ENCODE data around the gene POU3F2. TPM values are rescaled to one million over a fixed set of nuclear protein-coding genes. Genes with fewer than 3 reads are reported as not detected.

Gene POU3F2
- total and polyA plus RNA-seq, 12 donors = 0.03 to 0.11 (median 0.06) TPM; not detected in 7

GRCh38 chr6:98831057-98831958 is 3.1 kb upstream of the POU3F2 start:
- Histone ChIP-seq H3K36me3 (replicated peaks in 1 of 2) (no peaks in the 10 kb centered on the region), H3K4me3 (no peak overlapping the region), H3K27me3 (peaks cover 70% of the 10 kb centered on the region), H3K4me1 (replicated peaks in 1 of 2) (peaks cover 17 to 38% of the 10 kb centered on the region in 2 donors), H3K27ac (no peak overlapping the region), H3K9me3 (replicated peaks in 1 of 3) (no peaks in the 10 kb centered on the region)
- TF ChIP-seq CTCF (IDR thresholded peaks at IDR 0.05) (no peak), POLR2A (IDR thresholded peaks at IDR 0.05) (no peak)
- DNase-seq = no peak
- 5 to 10% (median 6%) methylated on average over 41 to 58 of the region's 58 CpGs for WGBS, 4 donors
- intact Hi-C loops (cut with DNase I) = no loop called here

GRCh38 chr6:98831959-98832283 is 2.5 kb upstream of the POU3F2 start:
- H3K9me3 ChIP-seq (replicated peaks in 1 of 3) = no peaks in the 10 kb centered on the region
- no peak overlapping the region for H3K4me3 ChIP-seq
- peaks cover 70% of the 10 kb centered on the region for H3K27me3 ChIP-seq
- 3 to 17% (median 6%) methylated on average over 11 of the region's 11 CpGs for WGBS, 4 donors
- intact Hi-C loops (cut with DNase I) = no loop called here
- H3K36me3 ChIP-seq (replicated peaks in 1 of 2) = no peaks in the 10 kb centered on the region
- no peak overlapping the region for H3K27ac ChIP-seq
- H3K4me1 ChIP-seq (replicated peaks in 1 of 2) = peaks cover 17 to 38% of the 10 kb centered on the region in 2 donors
- DNase-seq = peak in 1 of 7 donors; percentile 43
- TF ChIP-seq CTCF (IDR thresholded peaks at IDR 0.05) = no peak
- no peak for TF ChIP-seq POLR2A (IDR thresholded peaks at IDR 0.05)

GRCh38 chr6:98832284-98833056 is 1.9 kb upstream of the POU3F2 start:
- TF ChIP-seq POLR2A (IDR thresholded peaks at IDR 0.05) = no peak
- TF ChIP-seq CTCF (IDR thresholded peaks at IDR 0.05) = no peak
- Histone ChIP-seq H3K4me3 (peak overlapping the region in 1 of 4 donors; percentile 73), H3K27ac (no peak overlapping the region), H3K27me3 (peaks cover 70% of the 10 kb centered on the region), H3K4me1 (replicated peaks in 1 of 2) (peaks cover 17 to 38% of the 10 kb centered on the region in 2 donors), H3K9me3 (replicated peaks in 1 of 3) (no peaks in the 10 kb centered on the region), H3K36me3 (replicated peaks in 1 of 2) (no peaks in the 10 kb centered on the region)
- intact Hi-C loops (cut with DNase I) = no loop called here
- peak in 4 of 7 donors; percentile 41 to 60 (median 46) for DNase-seq
- 2 to 4% (median 3%) methylated on average over 22 to 59 of the region's 59 CpGs for WGBS, 4 donors

GRCh38 chr6:98833057-98833306 is 1.4 kb upstream of the POU3F2 start:
- peak in 4 of 7 donors; percentile 38 to 52 (median 48) for DNase-seq
- Histone ChIP-seq H3K27ac (no peak overlapping the region), H3K27me3 (peaks cover 70% of the 10 kb centered on the region), H3K36me3 (replicated peaks in 1 of 2) (no peaks in the 10 kb centered on the region), H3K4me1 (replicated peaks in 1 of 2) (peaks cover 17 to 38% of the 10 kb centered on the region in 2 donors), H3K9me3 (replicated peaks in 1 of 3) (no peaks in the 10 kb centered on the region), H3K4me3 (peak overlapping the region in 1 of 4 donors; percentile 73)
- intact Hi-C loops (cut with DNase I) = no loop called here
- 0 to 2% (median 1%) methylated on average over 26 of the region's 26 CpGs; no CpG with 5 or more reads in 1 of the 4 donors for WGBS, 4 donors
- TF ChIP-seq POLR2A (IDR thresholded peaks at IDR 0.05) = no peak
- no peak for TF ChIP-seq CTCF (IDR thresholded peaks at IDR 0.05)

All from adrenal gland (tissue), 12 donors.